Measurements from ENCODE around the gene PRMT5. TPM values are rescaled to one million over a fixed set of nuclear protein-coding genes. Genes with fewer than 3 reads are reported as not detected.

The PRMT5 gene
- total and polyA plus RNA-seq, 8 donors, result 15.6 to 31.8 (median 28.1) TPM

GRCh38 chr14:22935156-22935555 lies 6.0 kb upstream of the PRMT5 start:
- TF ChIP-seq CTCF (IDR thresholded peaks at IDR 0.05), result no peak
- Histone ChIP-seq H3K27me3 (no peaks in the 10 kb centered on the region), H3K4me3 (no peak overlapping the region), H3K9me3 (no peaks in the 10 kb centered on the region), H3K4me1 (peaks cover 0 to 6% (median 0%) of the 10 kb centered on the region in 3 donors), H3K36me3 (no peaks in the 10 kb centered on the region), H3K27ac (no peak overlapping the region)
- FAIRE-seq (no peak), DNase-seq (no peak), ATAC-seq (no peak)
- intact Hi-C loops (cut with DNase I), result no loop called here
- WGBS, 2 donors, result 56 to 66% methylated on average over 1 of the region's 1 CpG

GRCh38 chr14:22932146-22932545 lies 3.0 kb upstream of the PRMT5 start:
- intact Hi-C loops (cut with DNase I), result no loop called here

GRCh38 chr14:22929961-22930364 lies 787 bp upstream of the PRMT5 start:
- Histone ChIP-seq H3K9me3 (no peaks in the 10 kb centered on the region), H3K36me3 (peaks cover 0 to 2% (median 0%) of the 10 kb centered on the region in 3 donors), H3K4me1 (peaks cover 0 to 15% (median 3%) of the 10 kb centered on the region in 3 donors), H3K4me3 (peak overlapping the region in 2 of 4 donors; percentile 30 to 57), H3K27me3 (no peaks in the 10 kb centered on the region), H3K27ac (peak overlapping the region; percentile 57 to 91 (median 73))
- DNase-seq (no peak), ATAC-seq (peak; percentile 14 to 32 (median 24)), FAIRE-seq (no peak)
- intact Hi-C loops (cut with DNase I), result no loop called here
- 12 to 16% methylated on average over 2 of the region's 2 CpGs for WGBS, 2 donors
- no peak for TF ChIP-seq CTCF (IDR thresholded peaks at IDR 0.05)

More at GRCh38 chr14:22932146-22932545, 3.0 kb upstream of the PRMT5 start:
- Histone ChIP-seq H3K9me3 (no peaks in the 10 kb centered on the region), H3K4me3 (no peak overlapping the region), H3K36me3 (no peaks in the 10 kb centered on the region), H3K27ac (peak overlapping the region in 2 of 4 donors; percentile 52 to 70), H3K4me1 (peaks cover 0 to 15% (median 3%) of the 10 kb centered on the region in 3 donors), H3K27me3 (no peaks in the 10 kb centered on the region)
- ATAC-seq (peak in 2 of 4 donors; percentile 1 to 5), DNase-seq (no peak), FAIRE-seq (no peak)
- 3 to 15% methylated on average over 3 of the region's 3 CpGs for WGBS, 2 donors
- TF ChIP-seq CTCF (IDR thresholded peaks at IDR 0.05), result no peak

- no peak for TF ChIP-seq CTCF (IDR thresholded peaks at IDR 0.05)
- 9% methylated on average over 12 of the region's 12 CpGs for WGBS, 2 donors
- Histone ChIP-seq H3K27ac (peak overlapping the region; percentile 47 to 81 (median 62)), H3K4me3 (peak overlapping the region; percentile 49 to 70 (median 60)), H3K4me1 (peaks cover 0 to 15% (median 3%) of the 10 kb centered on the region in 3 donors), H3K27me3 (no peaks in the 10 kb centered on the region), H3K9me3 (no peaks in the 10 kb centered on the region), H3K36me3 (peaks cover 5 to 17% (median 11%) of the 10 kb centered on the region in 3 donors)
- DNase-seq, result no peak
- no peak for FAIRE-seq
- no peak for ATAC-seq
- intact Hi-C loops (cut with DNase I), result no loop called here
These were observed 706 bp downstream of the PRMT5 start for GRCh38 chr14:22928237-22929103.

GRCh38 chr14:22926316-22926715 lies 2.9 kb downstream of the PRMT5 start:
- no peak for ATAC-seq
- WGBS, 2 donors, result 70 to 72% methylated on average over 4 of the region's 4 CpGs

More at GRCh38 chr14:22926316-22926715, 2.9 kb downstream of the PRMT5 start:
- peaks cover 5 to 29% (median 21%) of the 10 kb centered on the region in 3 donors for H3K36me3 ChIP-seq
- no peaks in the 10 kb centered on the region for H3K9me3 ChIP-seq
- H3K27ac ChIP-seq, result no peak overlapping the region
- FAIRE-seq (no peak), DNase-seq (no peak)
- H3K4me1 ChIP-seq, result peaks cover 0 to 10% (median 3%) of the 10 kb centered on the region in 3 donors
- intact Hi-C loops (cut with DNase I), result no loop called here
- no peaks in the 10 kb centered on the region for H3K27me3 ChIP-seq
- no peak overlapping the region for H3K4me3 ChIP-seq
- no peak for TF ChIP-seq CTCF (IDR thresholded peaks at IDR 0.05)
